Esophagus muscularis mucosa (tissue), 4 donors: ENCODE results near the gene SPSB1.

Experiments
- CTCF ChIP-seq, 3 experiments: fragments of 200-600 bp in 2 of 3; fragments of 450-650 bp in 1 of 3; sonication (generic) in 2 of 3; IDR thresholded peaks; one replicate each; pipeline ENCODE4 v1.5.1; 2017 to 2019; ENCODE audit warnings: antibody characterized with exemption in 3 of 3, mild to moderate bottlenecking in 2 of 3, moderate library complexity in 1 of 3
- EP300 ChIP-seq: sonication (generic); formaldehyde crosslinking; IDR thresholded peaks from one replicate; pipeline ENCODE4 v1.6.1; 2017; ENCODE audit warnings: antibody characterized with exemption
- POLR2A ChIP-seq: fragments of 450-650 bp; IDR thresholded peaks from one replicate; pipeline ENCODE4 v1.6.1; 2017; ENCODE audit warnings: antibody characterized with exemption, moderate library complexity, mild to moderate bottlenecking, low read depth
- POLR2AphosphoS5 ChIP-seq, 2 donors: sonication (generic); formaldehyde crosslinking; IDR thresholded peaks; one replicate each; pipeline ENCODE4 v1.6.1; 2017; ENCODE audit warnings: antibody characterized with exemption in 2 of 2

DNA sequence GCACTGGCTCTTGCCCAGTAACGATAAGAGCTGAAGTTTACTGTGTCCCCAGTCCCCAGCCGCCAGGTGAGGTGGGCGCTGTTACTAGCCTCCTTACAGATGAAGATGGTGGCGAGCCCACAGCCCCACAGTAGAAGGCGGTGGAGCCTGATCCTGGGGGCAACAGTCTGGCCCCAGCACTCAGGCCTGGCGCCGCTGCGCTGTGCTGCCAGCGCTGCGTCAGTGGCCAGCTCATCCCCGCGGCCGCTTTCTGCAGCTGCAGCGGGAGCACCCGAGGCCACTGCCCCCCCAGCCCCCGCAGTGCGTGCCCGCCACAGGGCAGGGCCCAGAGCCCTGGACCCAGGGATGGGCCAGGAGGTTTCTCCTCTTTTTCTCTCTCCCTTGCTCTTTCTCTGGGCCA, 44.8 kb upstream of the SPSB1 start:
- no peak for TF ChIP-seq POLR2A
- TF ChIP-seq CTCF (IDR thresholded peaks at IDR 0.05) = no peak
- TF ChIP-seq POLR2AphosphoS5 (IDR thresholded peaks at IDR 0.05) = no peak
- TF ChIP-seq EP300 = no peak
